Measurements from ENCODE around the gene DPYSL5. TPM values are rescaled to one million over a fixed set of nuclear protein-coding genes. Genes with fewer than 3 reads are reported as not detected.

Gene DPYSL5
- total RNA-seq, 3 donors from 2014 or later, result not detected

- Histone ChIP-seq H3K4me3 (no peak overlapping the region), H3K4me1 (no peaks in the 10 kb centered on the region), H3K27ac (no peak overlapping the region), H3K36me3 (no peaks in the 10 kb centered on the region), H3K9me3 (no peaks in the 10 kb centered on the region), H3K27me3 (peaks cover 0 to 12% of the 10 kb centered on the region in 2 donors)
- intact Hi-C loops (cut with DNase I; ENCODE audit: low total_unique reads), result no loop called here
- no peak for TF ChIP-seq POLR2A (IDR thresholded peaks at IDR 0.05)
- TF ChIP-seq POLR2AphosphoS5 (IDR thresholded peaks at IDR 0.05), result no peak
- TF ChIP-seq CTCF (IDR thresholded peaks at IDR 0.05), result no peak
- DNase-seq (ENCODE audit: low spot score in 2 of 2), result no peak
These were observed 31.0 kb upstream of the DPYSL5 start for GRCh38 chr2:26816893-26817292.

- intact Hi-C loops (cut with DNase I; ENCODE audit: low total_unique reads), result no loop called here
These were observed 29.7 kb upstream of the DPYSL5 start for GRCh38 chr2:26818255-26818654.

GRCh38 chr2:26818972-26819371 is 29.0 kb upstream of the DPYSL5 start:
- no peak for TF ChIP-seq POLR2A (IDR thresholded peaks at IDR 0.05)
- TF ChIP-seq CTCF (IDR thresholded peaks at IDR 0.05), result no peak
- no peak for TF ChIP-seq POLR2AphosphoS5 (IDR thresholded peaks at IDR 0.05)
- Histone ChIP-seq H3K9me3 (no peaks in the 10 kb centered on the region), H3K4me3 (no peak overlapping the region), H3K4me1 (no peaks in the 10 kb centered on the region), H3K27ac (no peak overlapping the region), H3K27me3 (peaks cover 0 to 4% of the 10 kb centered on the region in 2 donors), H3K36me3 (no peaks in the 10 kb centered on the region)
- intact Hi-C loops (cut with DNase I; ENCODE audit: low total_unique reads), result no loop called here
- DNase-seq (ENCODE audit: low spot score in 2 of 2), result no peak

More at GRCh38 chr2:26818255-26818654, 29.7 kb upstream of the DPYSL5 start:
- TF ChIP-seq POLR2AphosphoS5 (IDR thresholded peaks at IDR 0.05) (no peak), POLR2A (IDR thresholded peaks at IDR 0.05) (no peak), CTCF (IDR thresholded peaks at IDR 0.05) (no peak)
- H3K4me1 ChIP-seq, result no peaks in the 10 kb centered on the region
- H3K4me3 ChIP-seq, result no peak overlapping the region
- no peaks in the 10 kb centered on the region for H3K9me3 ChIP-seq
- DNase-seq (ENCODE audit: low spot score in 2 of 2), result no peak
- H3K27ac ChIP-seq, result no peak overlapping the region
- peaks cover 0 to 4% of the 10 kb centered on the region in 2 donors for H3K27me3 ChIP-seq
- H3K36me3 ChIP-seq, result no peaks in the 10 kb centered on the region

GRCh38 chr2:26820932-26821331 is 27.0 kb upstream of the DPYSL5 start:
- TF ChIP-seq POLR2A (IDR thresholded peaks at IDR 0.05) (no peak), CTCF (IDR thresholded peaks at IDR 0.05) (no peak), POLR2AphosphoS5 (IDR thresholded peaks at IDR 0.05) (no peak)
- Histone ChIP-seq H3K27ac (no peak overlapping the region), H3K9me3 (no peaks in the 10 kb centered on the region), H3K4me1 (no peaks in the 10 kb centered on the region), H3K36me3 (no peaks in the 10 kb centered on the region), H3K4me3 (no peak overlapping the region), H3K27me3 (peaks cover 0 to 4% of the 10 kb centered on the region in 2 donors)
- no peak for DNase-seq (ENCODE audit: low spot score in 2 of 2)
- intact Hi-C loops (cut with DNase I; ENCODE audit: low total_unique reads), result no loop called here

GRCh38 chr2:26822877-26823276 is 25.1 kb upstream of the DPYSL5 start:
- Histone ChIP-seq H3K27ac (no peak overlapping the region), H3K27me3 (no peaks in the 10 kb centered on the region), H3K36me3 (no peaks in the 10 kb centered on the region), H3K4me3 (no peak overlapping the region), H3K4me1 (no peaks in the 10 kb centered on the region), H3K9me3 (no peaks in the 10 kb centered on the region)
- DNase-seq (ENCODE audit: low spot score in 2 of 2), result no peak
- intact Hi-C loops (cut with DNase I; ENCODE audit: low total_unique reads), result no loop called here
- TF ChIP-seq POLR2A (IDR thresholded peaks at IDR 0.05) (no peak), POLR2AphosphoS5 (IDR thresholded peaks at IDR 0.05) (no peak), CTCF (IDR thresholded peaks at IDR 0.05) (no peak)
